ENCODE results near the gene ALDH1L1.
A peak's percentile ranks its signal among the peaks of the same experiment; 100 is the strongest.

The ALDH1L1 gene

DNA sequence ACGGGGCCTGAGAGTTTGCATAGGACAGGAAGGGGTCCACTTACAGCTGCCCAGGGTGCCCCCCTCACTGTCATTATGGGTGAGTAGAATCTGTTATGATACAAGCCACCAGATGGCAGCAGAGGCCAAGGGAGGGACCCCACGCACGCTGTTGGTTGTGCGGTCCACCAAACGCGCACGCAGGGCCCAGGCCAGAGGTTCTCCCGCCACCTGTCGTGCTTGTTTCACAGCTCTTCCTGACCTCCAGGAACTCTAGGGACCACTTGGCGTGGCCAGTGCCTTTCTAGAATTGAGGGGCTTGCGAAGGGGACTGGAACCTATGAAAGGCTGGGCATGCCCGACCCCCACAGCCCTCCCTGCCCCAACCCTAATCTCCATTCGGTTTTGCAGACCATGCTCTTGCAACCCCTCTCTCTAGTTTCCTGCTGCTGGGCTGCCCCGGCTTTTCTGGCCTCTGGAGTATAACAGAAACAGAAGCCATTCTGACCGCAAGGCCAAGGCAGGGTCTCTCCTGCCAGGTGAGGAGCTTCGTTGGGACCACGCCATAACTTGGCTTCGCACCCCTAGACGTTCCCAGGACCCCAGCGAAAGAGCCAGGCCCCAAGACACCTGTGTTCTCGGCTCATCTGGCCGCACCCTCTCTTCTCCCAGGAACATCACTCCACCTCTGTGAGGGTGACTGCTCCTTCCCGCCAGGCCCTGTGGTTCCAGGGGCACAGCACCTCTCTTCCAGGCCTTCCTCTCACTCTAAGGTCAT lies 46.0 kb downstream of the ALDH1L1 start:
- DNase-seq (ENCODE audit: low spot score): peak; percentile 37

DNA sequence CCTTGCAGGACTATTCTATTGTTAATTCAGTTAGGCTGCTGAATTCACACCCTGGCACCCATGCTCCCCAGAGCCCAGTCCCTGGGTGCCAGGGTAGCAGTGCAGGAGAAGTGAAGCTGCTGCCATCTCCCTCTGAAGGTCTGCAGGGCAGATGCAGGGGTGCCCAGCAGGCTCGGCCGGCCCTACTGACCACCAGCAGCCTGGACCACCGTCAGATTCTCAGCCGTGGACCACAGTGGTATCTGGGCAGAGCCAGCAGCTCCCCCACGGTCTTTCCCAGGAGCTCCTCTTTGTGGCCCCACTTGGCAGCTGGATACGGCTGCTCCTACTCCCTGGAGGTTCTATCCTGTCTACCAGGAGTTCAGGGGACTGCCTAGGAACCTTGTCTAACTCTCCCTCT lies 46.8 kb downstream of the ALDH1L1 start:
- DNase-seq (ENCODE audit: low spot score): no peak

DNA sequence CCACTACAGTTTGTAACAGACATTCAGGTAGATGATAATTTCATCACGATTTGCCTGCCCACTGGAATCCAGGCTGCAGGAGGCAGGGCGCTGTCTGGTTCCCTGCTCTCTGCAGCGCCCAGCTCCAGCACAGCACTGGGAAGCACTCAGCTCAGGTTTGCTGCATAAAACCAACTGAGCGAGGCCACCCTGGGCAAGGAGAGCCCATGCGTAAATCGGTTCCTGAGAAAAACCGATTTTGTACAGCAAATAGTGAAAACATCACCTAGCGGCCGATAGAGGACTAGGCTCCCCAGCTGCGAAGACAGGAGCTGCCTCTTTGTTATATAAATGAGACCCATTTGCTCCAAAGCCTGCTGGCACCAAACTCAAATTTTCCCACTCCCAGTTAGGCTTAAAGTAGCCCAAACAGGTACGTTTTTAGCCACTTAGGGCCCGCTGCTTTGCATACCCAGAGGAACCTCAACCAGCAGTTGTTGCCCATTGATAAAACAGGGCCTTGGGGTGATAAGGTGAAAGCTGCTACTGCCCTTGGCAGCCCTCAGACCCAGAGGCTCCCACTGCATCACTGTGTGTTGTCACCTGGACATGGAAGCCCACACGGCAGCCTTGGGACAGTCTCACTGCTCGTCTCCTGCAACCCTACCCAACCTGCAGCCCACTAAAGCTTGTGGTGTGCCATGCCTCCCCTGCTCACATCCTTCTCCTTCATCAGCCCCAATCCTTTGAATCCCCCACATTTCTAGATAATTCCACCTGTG lies 47.5 kb downstream of the ALDH1L1 start:
- no peak for DNase-seq (ENCODE audit: low spot score)

DNA sequence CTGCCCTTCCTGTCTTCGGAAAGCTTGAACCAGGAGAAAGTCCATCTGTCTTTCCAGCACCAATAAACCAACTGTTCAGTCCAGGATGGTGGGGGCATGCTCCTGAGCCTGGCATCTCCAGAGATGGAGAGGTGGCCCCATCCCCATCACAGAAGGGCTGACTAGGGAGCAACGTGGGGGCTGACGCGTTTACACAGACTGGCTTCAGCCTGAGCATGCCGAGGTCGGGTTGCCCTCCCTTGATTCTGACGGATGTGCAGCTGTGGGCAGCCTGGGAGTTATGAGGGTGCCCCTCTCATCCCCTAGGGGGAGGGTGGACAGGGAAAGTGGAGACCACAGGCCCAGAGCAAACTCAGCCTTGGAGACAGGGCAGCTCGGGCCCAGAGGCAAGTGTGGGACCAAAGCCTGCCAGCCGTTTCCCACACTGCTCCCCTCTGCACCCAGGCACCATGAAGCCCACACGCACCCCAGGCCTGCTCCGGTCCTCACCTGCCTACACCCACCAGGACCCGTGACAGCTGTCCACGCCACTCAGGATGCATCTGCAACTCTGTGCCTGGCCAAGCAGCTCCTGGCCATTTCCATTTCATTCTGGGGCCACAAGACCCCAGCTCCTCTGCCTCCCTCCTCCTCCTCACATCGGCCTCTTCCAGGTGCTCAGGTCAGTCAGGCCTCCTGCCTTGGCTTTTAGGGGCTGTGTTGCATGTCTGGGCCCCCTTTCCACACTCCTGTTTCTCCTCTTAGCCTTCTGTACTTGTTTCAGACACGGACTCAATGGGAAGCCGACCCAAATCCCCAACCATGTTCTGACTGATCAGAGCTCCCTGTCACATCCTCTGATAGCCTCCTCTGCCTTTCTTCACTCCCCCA lies 48.3 kb downstream of the ALDH1L1 start:
- no peak for DNase-seq (ENCODE audit: low spot score)

DNA sequence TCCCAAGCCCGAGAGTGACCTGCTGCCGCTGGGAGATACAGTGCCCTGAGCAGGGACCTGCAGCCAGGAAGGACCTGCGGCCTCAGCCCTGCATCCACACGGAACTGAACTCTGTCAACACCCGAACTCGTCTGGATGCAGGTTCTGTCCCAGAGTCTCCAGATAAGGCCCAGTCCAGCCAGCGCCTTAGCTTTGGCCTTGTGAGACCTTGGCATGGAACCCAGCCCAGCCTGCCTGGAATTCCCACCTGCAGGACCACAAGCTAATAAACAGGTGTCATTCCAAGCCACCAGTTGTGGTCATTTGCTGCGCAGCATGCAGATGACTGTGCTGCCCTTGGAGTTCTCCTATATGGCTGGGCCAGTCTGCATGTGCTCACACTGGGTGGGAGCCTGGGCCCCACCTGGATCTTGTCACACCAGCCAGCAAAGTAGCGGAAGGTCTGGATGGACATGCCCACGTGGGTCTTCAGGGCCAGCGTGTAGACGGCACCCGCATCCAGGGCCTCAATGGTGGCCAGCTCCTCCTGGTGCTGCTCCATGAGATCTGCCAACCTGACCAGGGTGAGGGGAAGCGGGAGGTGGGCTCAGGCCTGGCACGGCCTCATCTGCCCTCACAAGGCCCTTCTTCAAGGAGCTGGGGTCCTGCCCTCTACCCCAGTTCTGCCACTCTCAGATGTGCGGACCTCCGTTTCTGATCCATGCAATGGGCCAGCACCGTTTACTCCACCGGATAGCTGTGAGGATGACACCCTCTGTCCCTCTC lies 49.2 kb downstream of the ALDH1L1 start:
- DNase-seq (ENCODE audit: low spot score): no peak

DNA sequence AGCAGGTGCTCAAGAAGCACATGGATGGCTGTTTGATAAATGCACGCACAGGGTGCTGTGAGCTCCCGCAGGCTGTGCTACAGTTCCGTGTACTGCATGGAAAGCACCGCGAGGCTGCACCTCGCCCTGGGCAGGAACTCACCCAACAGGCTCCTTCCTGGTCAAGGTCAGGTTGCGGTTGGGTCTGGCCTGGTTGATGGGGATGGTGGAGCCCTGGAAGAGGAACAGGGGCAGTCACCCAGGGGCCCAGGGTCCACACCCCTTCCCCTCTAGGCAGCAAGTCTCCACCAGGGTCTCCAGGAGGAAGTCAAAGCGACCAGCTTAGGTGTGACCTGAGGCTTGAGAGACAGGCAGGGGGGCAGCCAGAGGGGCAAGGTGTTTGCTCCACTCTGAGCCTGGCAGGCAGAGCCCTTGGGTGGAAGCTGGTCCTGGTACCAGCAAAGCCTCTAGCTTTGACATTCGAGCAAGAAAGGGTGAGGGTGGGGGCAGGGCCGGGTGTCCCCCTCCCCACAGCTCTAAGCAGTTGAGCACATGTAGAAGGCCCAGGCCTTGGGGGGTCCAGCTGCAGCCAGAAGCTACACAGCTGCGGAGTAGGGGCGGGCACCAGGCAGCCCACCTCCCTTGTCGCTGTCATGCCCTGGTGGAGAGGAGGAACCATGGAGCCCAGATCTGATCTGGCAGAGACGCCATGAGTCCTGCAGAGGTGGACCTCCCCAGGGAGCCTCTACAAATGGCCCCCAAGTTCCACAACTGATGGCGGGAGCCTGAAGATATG lies 50.1 kb downstream of the ALDH1L1 start:
- no peak for DNase-seq (ENCODE audit: low spot score)

DNA sequence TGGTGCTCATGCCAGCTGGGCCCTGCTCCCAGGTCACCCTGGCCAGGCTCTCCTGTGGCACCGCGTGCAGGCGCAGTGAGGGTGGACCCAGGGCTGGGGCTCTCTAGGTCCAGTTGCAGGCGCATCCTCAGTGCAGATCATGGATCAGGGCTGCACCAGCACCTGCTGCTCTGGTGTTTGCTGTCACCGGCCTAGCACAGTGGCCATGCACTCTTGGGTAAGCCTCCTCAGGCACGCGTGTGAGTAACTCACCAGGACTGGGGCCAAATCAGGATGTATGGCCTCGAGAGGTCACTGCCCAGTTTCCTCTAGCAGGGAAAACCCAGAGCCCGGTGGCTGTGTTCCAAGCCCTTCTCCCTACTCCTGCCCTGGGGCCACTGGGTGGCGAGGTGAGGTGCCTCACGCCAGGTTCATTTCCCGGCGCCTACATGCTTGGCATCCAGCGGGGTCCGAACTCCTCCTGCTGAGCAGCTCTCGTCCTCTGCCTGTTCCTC lies 50.9 kb downstream of the ALDH1L1 start:
- no peak for DNase-seq (ENCODE audit: low spot score)

DNA sequence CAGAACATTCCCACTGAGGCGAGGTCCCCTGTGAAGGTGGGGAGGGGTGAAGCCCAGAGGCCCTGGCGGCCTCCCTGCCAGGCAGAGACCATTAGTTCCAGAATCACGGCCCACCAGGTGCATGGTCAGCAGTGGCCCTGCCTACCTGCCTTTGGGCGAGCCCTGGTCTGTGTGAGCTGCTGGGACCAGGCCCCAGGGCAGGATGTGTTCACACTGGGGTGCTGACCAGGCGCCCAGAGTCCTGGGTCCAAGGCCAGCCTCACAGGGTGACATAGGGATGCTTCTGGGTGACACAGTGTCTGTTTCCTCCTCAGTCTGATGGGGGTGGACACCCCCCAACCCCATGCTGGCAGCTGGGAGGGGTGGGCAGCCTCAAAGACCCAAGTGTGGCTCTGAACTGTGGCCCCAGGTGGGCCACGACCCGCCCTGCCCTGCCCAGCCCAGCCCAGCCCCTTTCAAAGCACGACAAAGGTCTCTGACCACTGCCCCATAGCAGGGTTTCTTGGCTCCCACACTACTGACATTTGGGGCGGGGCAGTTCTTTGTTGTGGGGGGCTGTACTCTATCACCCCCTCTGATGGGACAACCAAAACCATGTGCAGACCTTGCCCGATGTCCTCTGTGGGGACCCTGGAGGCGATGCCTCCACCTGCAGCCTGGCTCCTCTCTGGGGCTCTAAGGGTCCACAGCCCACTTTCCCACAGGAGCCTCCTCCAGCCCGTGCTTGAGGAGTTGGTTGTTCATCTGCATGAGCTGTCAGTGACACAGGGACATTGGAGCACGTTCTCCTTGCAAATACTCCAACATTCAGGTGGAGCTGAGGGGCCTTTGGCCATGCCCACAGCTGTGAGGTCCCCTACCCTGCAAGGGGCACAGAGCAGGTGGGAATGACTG lies 51.6 kb downstream of the ALDH1L1 start:
- DNase-seq (ENCODE audit: low spot score): no peak

DNA sequence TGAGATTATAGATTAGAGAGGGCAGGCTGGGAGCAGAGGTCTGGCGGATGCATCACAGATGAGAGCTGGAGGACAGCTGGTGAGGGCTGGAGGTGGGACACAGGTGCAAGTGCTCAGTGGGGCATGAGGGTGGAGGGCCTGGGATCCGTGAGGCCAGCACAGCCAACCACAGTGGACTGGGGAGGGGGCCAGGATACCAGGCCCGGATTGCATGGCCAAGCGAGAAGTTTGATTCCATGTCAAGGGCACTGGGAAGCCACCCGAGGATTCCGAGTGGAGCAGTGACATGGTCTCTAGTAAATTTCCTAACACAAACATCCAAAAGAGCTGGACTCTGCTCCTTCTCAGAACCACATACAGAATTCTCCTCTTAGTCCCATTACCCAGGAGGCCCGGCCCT lies 52.5 kb downstream of the ALDH1L1 start:
- no peak for DNase-seq (ENCODE audit: low spot score)

DNA sequence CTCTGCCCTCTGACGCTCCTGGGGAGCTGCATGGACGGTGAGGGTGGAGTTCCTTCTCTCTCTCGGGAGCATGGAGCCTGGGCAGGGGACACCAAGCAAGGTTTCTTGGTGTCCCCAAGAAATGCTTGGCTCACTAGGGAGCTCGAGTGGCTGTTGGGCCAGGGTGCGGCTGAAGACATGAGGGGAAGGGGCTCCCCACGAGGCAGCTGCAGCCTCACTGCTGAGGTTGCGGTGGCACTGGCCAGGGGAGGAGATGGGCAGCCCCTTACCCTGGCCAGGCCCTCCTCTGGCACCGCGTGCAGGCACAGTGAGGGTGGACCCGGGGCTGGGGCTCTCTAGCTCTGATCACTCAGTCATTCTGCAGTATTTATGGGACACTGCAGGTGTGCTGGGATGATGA lies 52.9 kb downstream of the ALDH1L1 start:
- no peak for DNase-seq (ENCODE audit: low spot score)

DNA sequence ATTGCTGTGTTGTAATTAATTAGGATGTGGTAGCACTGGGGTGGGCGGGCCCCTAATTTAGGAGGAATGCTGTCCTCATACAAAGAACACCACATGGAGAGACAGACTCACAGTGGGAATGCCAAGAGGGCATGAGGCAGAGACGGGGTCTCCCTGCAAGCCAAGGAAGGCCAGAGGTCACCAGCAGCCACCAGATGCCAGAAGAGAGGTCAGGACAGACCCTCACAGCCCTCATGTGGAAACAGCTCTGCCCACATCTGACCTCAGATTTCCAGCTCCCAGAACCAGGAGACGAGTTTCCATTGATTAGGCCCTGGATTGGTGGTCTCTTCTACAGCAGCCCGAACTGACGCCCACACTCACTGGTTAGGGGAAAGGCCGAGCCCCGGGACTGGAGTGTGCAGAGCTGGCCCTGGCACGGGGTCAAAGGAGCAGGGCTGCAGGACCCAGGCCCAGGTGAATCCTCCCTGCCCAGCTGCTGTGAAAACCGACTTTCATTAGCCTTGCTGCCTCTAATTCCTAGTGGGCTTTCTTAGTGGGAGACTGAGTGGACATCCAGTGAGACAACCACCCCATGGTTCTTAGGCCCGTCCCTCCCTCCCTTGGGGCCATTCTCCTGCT lies 53.5 kb downstream of the ALDH1L1 start:
- no peak for DNase-seq (ENCODE audit: low spot score)

DNA sequence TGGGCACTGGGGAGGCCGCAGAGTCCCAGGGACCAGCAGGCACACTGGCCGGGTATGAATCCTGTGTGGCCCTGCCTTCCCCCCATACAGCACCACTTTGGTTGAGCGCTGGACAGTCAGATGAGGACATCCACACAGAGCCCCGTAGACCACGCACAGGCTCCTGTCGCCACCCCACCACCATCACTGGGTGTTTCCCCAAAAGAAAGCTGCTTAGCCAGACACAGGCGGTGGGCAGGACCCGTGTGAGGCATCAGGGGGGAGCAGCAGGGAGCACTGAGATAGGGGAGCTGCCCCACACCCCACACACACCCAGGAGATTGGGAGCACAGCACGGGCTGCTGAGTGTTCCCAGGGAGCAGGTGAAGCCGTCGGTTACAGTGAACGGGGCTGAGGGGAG lies 54.1 kb downstream of the ALDH1L1 start:
- DNase-seq (ENCODE audit: low spot score): no peak

DNA sequence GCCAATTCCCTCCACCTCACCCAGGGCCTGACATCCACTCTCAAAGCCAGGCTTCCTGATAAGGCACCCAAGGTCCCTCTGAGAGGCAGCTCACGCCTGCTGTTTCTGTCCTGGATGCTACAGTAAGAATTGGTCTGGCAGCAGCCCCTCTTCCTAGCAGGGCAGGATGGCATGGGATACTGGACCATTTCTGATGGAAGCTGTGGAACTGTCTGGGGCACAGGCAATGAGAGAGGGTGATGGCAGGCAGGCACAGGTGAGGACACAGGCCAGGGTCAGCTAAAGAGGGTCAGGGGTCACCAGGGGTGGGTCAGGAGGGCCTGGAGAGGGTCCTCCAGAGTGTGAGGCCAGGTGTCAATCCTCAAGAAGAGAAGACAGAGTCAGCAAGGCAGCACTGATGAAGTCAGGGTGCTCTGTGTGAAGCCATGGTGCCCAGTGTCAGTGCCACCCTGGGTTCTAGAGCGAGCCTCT lies 54.6 kb downstream of the ALDH1L1 start:
- DNase-seq (ENCODE audit: low spot score): no peak

DNA sequence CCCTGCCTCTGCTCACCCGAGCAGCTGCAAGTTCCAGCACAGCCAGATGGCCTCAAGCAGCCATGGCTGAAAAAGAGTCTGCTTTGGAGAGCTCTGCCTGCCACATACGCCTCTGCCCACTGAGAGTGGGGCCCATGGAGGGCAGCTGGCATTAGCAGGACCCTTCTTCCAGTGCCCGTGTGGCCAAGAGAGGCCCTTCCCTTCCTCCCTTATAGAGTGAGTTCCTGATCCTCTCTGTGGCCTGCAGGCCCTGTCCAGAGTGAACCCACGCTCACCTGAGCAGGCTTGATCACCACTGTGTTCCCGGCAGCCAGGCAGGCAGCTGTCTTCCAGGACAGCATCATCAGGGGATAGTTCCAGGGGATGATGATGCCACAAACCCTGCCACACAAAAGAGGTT lies 55.0 kb downstream of the ALDH1L1 start:
- no peak for DNase-seq (ENCODE audit: low spot score)

DNA sequence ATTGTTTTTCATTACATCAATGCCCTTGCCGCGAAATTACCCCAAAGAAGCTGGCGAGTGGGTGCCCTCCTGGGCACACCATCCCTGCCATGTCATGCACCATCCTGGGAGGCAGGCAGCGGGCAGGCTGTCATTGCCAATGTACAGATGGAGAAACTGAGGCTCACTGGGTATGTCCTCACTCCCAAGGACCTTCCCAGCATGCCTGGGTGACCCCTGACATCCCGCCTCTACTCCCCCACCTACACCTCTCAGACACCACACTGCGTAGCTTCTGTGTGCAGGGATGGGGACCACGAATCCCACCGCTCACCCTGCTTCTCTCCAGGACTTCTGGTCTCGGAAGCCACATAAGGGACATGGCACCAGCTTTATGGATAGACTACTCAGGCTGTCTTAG lies 55.5 kb downstream of the ALDH1L1 start:
- DNase-seq (ENCODE audit: low spot score): no peak

DNA sequence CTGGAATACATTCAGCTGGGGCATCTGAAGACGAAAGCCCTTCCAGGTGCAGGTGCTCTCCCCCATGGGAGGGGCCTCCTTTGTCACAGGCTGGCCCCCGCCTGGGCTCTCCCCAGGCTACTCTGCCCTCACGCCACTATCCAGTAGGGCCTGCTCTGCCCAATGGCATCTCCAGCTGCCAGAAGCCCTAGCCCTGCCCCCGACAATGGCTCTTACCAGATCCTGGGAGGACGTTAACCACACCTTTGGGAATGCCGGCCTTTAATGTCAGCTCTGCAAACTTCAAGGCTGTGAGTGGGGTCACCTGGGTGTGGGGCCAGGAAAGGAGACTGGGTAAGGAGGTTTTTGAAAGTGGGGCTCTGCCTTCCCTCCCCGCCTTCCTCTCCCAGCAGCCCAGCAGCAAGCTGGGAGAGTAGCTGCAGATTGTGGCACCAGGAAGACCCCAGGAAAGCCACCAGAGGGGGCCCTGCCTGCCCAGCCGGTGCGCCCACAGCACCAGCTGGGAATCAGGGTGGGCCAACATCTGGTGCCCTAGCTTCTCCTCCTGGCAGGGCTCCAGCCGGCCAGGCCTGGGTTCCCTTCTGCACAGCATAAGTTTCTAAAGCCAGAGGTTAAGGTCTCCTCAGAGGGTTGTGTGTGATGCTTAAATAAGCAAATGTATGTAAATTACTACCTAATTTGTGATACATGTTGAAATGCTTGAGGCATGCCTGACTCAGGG lies 56.1 kb downstream of the ALDH1L1 start:
- DNase-seq (ENCODE audit: low spot score): no peak

DNA sequence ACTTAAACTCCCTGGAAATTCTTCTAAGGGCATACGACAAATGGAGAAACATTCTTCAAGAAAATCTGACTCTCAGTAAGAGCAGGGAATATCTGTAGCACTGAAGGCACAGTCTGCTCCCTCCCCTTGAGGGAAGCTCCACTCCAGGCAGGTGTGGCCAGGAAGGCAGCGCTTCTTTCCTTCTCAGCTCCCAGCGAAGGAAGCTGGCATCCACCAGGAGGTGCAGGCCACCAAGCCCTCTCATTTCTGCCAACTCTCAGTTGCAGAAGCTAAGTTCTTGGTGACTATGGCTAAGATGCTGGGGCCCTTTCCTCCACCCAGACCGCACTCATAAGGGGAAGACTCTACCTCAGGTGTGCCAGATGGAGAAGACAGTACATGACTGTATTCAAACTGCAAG lies 58.8 kb downstream of the ALDH1L1 start:
- DNase-seq (ENCODE audit: low spot score): no peak

DNA sequence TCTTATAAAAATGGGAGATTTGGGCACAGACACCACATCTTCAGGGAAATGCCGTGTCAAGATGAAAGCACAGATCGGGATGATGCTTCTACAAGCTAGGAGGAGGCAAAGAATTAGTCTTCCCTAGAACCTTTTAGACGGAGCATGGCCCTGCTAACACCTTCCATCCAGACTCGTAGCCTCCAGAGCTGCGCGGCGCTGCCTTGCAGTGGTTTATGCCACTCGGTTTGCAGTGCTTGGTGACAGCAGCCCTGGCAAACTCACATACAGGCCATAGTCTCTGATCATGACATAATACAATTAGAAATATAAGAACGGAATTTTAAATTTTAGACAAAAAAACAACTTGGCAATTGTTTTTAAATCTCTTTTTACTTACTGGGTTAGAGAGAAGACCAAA lies 59.3 kb downstream of the ALDH1L1 start:
- DNase-seq (ENCODE audit: low spot score): no peak

DNA sequence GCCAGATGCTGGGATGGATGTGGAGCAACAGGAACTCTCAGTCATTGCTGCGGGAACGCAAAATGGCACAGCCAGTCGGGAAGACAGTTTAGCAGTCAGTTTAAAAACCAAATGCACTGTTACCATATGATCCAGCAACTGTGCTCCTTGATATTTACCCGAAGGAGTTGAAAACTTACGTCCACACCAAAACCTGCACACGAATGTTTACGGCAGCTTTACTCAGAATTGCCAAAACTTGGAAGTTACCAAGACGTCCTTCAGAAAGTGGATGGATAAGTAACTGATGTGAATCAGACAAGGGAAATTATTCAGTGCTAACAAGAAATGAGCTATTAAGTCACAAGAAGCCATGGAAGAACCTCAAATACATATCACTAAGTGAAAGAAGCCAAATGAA lies 60.4 kb downstream of the ALDH1L1 start:
- DNase-seq (ENCODE audit: low spot score): no peak
